SK-MEL-5 (cell line): Measurements from ENCODE around the gene HSPA1A. TPM values are rescaled to one million over a fixed set of nuclear protein-coding genes. Genes with fewer than 3 reads are reported as not detected.

Experiments used
- DNase-seq: peaks from one replicate; pipeline ENCODE4 v3.0.0-alpha.2; 2016; ENCODE audit warnings: low read depth, low spot score
- in situ Hi-C: cut with HindIII; loops from 2 replicates; pipeline ENCODE4 v1.10.0; 2016; ENCODE audit warnings: low sequenced_read_pairs, high pct_unique_total_duplicates, low pct_unique_long_range_greater_than_20kb
- polyA plus RNA-seq, 2 experiments: library from polyadenylated mRNA; depleted of rRNA; stranded (reverse); fragments of >200 nt; gene quantifications; 2 replicates each; pipeline ENCODE4 v1.2.3, GENCODE V29; 2015
- total RNA-seq: library from RNA; depleted of rRNA; stranded (reverse); fragments of >200 nt; shearing (Covaris generic); gene quantifications from 2 replicates; pipeline ENCODE4 v1.2.3, GENCODE V29; 2014; rRNA removed

The HSPA1A gene
- 7.1 and 8.2 TPM in 2 replicates for total RNA-seq
- polyA plus RNA-seq (2015; cell fraction: cytosol; rRNA removed) = 7.5 and 9.6 TPM in 2 replicates
- polyA plus RNA-seq (2015; cell fraction: nucleus; rRNA removed) = 0.11 and 3.1 TPM in 2 replicates

- peak; percentile 46 for DNase-seq
- in situ Hi-C loops = no loop called here
Observed at GRCh38 chr6:31815025-31815838, at the start of gene HSPA1A, which contains the start of gene HSPA1L. Gene HSPA1A, plus strand, starts transcription at chr6:31815543. Its CDS starts 214 bp downstream, at chr6:31815757. Gene HSPA1L, minus strand, starts transcription at chr6:31815283. Its CDS starts 3,311 bp downstream, at chr6:31811972.

GRCh38 chr6:31765559-31765909, 49.8 kb upstream of the HSPA1A start:
- no peak for DNase-seq
- in situ Hi-C loops = no loop called here

- in situ Hi-C loops = no loop called here
- DNase-seq = peak; percentile 19
Observed at GRCh38 chr6:31765910-31766794, 49.2 kb upstream of the HSPA1A start.

- in situ Hi-C loops = no loop called here
- DNase-seq = no peak
Observed at GRCh38 chr6:31767096-31767645, 48.2 kb upstream of the HSPA1A start.

- no peak for DNase-seq
- in situ Hi-C loops = no loop called here
Observed at GRCh38 chr6:31768363-31769257, 46.7 kb upstream of the HSPA1A start.

- in situ Hi-C loops = no loop called here
- peak; percentile 68 for DNase-seq
Observed at GRCh38 chr6:31769684-31770371, 45.5 kb upstream of the HSPA1A start.

- in situ Hi-C loops = no loop called here
- no peak for DNase-seq
Observed at GRCh38 chr6:31770860-31771259, 44.5 kb upstream of the HSPA1A start.

GRCh38 chr6:31771992-31772358, 43.4 kb upstream of the HSPA1A start:
- in situ Hi-C loops = no loop called here
- no peak for DNase-seq

GRCh38 chr6:31775184-31775583, 40.2 kb upstream of the HSPA1A start:
- in situ Hi-C loops = no loop called here
- no peak for DNase-seq

GRCh38 chr6:31775633-31776484, 39.5 kb upstream of the HSPA1A start:
- DNase-seq = no peak
- in situ Hi-C loops = no loop called here

- no peak for DNase-seq
- in situ Hi-C loops = no loop called here
Observed at GRCh38 chr6:31776485-31776988, 38.8 kb upstream of the HSPA1A start.

GRCh38 chr6:31776989-31777666, 38.2 kb upstream of the HSPA1A start, which contains the start of gene VWA7:
Gene VWA7, minus strand, starts transcription at chr6:31777328. Its CDS starts 549 bp downstream, at chr6:31776779.
- peak; percentile 26 for DNase-seq

GRCh38 chr6:31777667-31778050, 37.7 kb upstream of the HSPA1A start:
- in situ Hi-C loops = no loop called here
- DNase-seq = no peak

More at GRCh38 chr6:31776989-31777666, 38.2 kb upstream of the HSPA1A start, which contains the start of gene VWA7:
- in situ Hi-C loops = no loop called here

- in situ Hi-C loops = no loop called here
- no peak for DNase-seq
Observed at GRCh38 chr6:31778193-31778592, 37.1 kb upstream of the HSPA1A start.
